ENCODE results near the gene SALL4.

GRCh38 chr20:51828762-51829161, 26.4 kb upstream of the SALL4 start:
- TF ChIP-seq CTCF (IDR thresholded peaks at IDR 0.05) = no peak
- no peak for TF ChIP-seq POLR2A (IDR thresholded peaks at IDR 0.05)
